ENCODE data around the gene CYB5R3.
"Not testable (repeated sequence)": the region's sequence is repeated elsewhere in the genome, so short reads cannot be mapped to it uniquely, and the experiment has no call there.

GRCh38 chr22:42607641-42608040, 41.6 kb downstream of the CYB5R3 start:
- TF ChIP-seq YY1 (IDR thresholded peaks at IDR 0.05; ENCODE audit: insufficient read depth, insufficient read length); ZNF274 (IDR thresholded peaks at IDR 0.05; ENCODE audit: low read depth, low read length); SUZ12 (IDR thresholded peaks at IDR 0.05; ENCODE audit: extremely low read depth, insufficient read depth, insufficient read length): not testable (repeated sequence)

All from NT2/D1 (cell line).